PC-3 (cell line): ENCODE results near the gene NEU3. TPM values are rescaled to one million over a fixed set of nuclear protein-coding genes. Genes with fewer than 3 reads are reported as not detected.
"Not testable (repeated sequence)": the region's sequence is repeated elsewhere in the genome, so short reads cannot be mapped to it uniquely, and the experiment has no call there.

Experiments used
- ATAC-seq: fragments of 200-7000 bp; cut with Tn5 transposase; 2 replicates; pipeline ENCODE4 v1.9.1; 2020; ENCODE audit warnings: mild to moderate bottlenecking, moderate library complexity
- BruUV-seq: library from RNA; stranded (reverse); fragments of 400-500 nt; replicated peaks from 2 replicates; lab custom pipeline; 2021; lab: Mats Ljungman, UMichigan
- CTCF ChIA-PET: fragments of 300-600 bp; sonication (Branson Sonifier 250); formaldehyde crosslinking; loops from one replicate; lab custom pipeline; 2022; ENCODE audit warnings: antibody characterized with exemption; lab: Charles Lee
- POLR2A ChIA-PET: fragments of 300-600 bp; sonication (Branson Sonifier 250); formaldehyde crosslinking; loops from one replicate; lab custom pipeline; 2022; ENCODE audit warnings: antibody characterized with exemption; ENCODE audit not compliant: unreplicated experiment; lab: Charles Lee
- DNase-seq: peaks from one replicate; pipeline ENCODE4 v3.0.0-alpha.2; 2015
- H2AFZ ChIP-seq: fragments of 300-600 bp; sonication (generic); 2 replicates; pipeline ENCODE4 v1.6.0; 2016; ENCODE audit warnings: antibody characterized with exemption, low read length
- H3F3A ChIP-seq: fragments of 300-600 bp; sonication (generic); one replicate; pipeline ENCODE4 v1.6.0; 2017; ENCODE audit warnings: antibody characterized with exemption, low read length, control low read depth, mild to moderate bottlenecking; ENCODE audit not compliant: unreplicated experiment
- H3K27ac ChIP-seq: fragments of 300-600 bp; sonication (generic); 2 replicates; pipeline ENCODE4 v1.5.1; 2016; ENCODE audit warnings: mild to moderate bottlenecking, low read length
- H3K27me3 ChIP-seq: fragments of 300-600 bp; sonication (generic); 2 replicates; pipeline ENCODE4 v1.6.1; 2016; ENCODE audit warnings: low read length, mixed read lengths
- H3K36me3 ChIP-seq: fragments of 300-600 bp; sonication (generic); 2 replicates; pipeline ENCODE4 v1.6.1; 2016; ENCODE audit warnings: low read depth, mixed run types, low read length, mixed read lengths
- H3K4me1 ChIP-seq: fragments of 300-600 bp; sonication (generic); 2 replicates; pipeline ENCODE4 v1.5.1; 2016; ENCODE audit warnings: low read length; ENCODE audit not compliant: insufficient read depth
- H3K4me2 ChIP-seq: fragments of 300-600 bp; sonication (generic); 2 replicates; pipeline ENCODE4 v1.6.0; 2016; ENCODE audit warnings: low read length
- H3K4me3 ChIP-seq: fragments of 300-600 bp; sonication (generic); 2 replicates; pipeline ENCODE4 v1.5.1; 2016; ENCODE audit warnings: mild to moderate bottlenecking, low read length, mixed read lengths
- H3K79me2 ChIP-seq: fragments of 300-600 bp; sonication (generic); 2 replicates; pipeline ENCODE4 v1.6.1; 2017; ENCODE audit warnings: low read length, mixed read lengths
- H3K9ac ChIP-seq: fragments of 300-600 bp; sonication (generic); 2 replicates; pipeline ENCODE4 v1.6.0; 2016; ENCODE audit warnings: mild to moderate bottlenecking, low read length
- H3K9me2 ChIP-seq: fragments of 300-600 bp; sonication (generic); replicated peaks from 2 replicates; pipeline ENCODE4 v1.6.1; 2016; ENCODE audit warnings: mixed run types, low read length, mixed read lengths
- H3K9me3 ChIP-seq: fragments of 300-600 bp; sonication (generic); 2 replicates; pipeline ENCODE4 v1.6.1; 2016; ENCODE audit warnings: low read length, mixed read lengths
- H4K20me1 ChIP-seq: fragments of 300-600 bp; sonication (generic); 2 replicates; pipeline ENCODE4 v1.6.1; 2016; ENCODE audit warnings: low read length, mixed read lengths
- EZH2 ChIP-seq: fragments of 300-600 bp; sonication (generic); IDR thresholded peaks from one replicate; pipeline ENCODE4 v1.6.1; 2017; ENCODE audit warnings: antibody characterized with exemption, mild to moderate bottlenecking, low read length; ENCODE audit not compliant: unreplicated experiment
- EZH2phosphoT487 ChIP-seq: fragments of 300-600 bp; sonication (generic); IDR thresholded peaks from 2 replicates; pipeline ENCODE4 v1.6.1; 2018; ENCODE audit warnings: mild to moderate bottlenecking, antibody characterized with exemption, low read length, borderline replicate concordance
- intact Hi-C: fragments of 100-400 bp; cut with micrococcal nuclease; formaldehyde crosslinking; loops from 2 replicates; pipeline ENCODE4 v1.9.0; 2023
- total RNA-seq: library from RNA; depleted of rRNA; stranded (reverse); fragments of >200 nt; gene quantifications from 2 replicates; pipeline ENCODE4 v1.2.3, GENCODE V29; 2014
- TF ChIP-seq, protein P1 (sequence below): fragments of 300-600 bp; sonication (generic); conservative IDR thresholded peaks from 2 replicates; pipeline ENCODE4 v1.5.1; 2017; ENCODE audit warnings: antibody characterized with exemption, low read depth, mild to moderate bottlenecking, low read length

NEU3 gene
- total RNA-seq, 1 experiment from 2014 or later: 15.7 TPM

GRCh38 chr11:75047191-75047590 lies 58.5 kb downstream of the NEU3 start:
- TF ChIP-seq EZH2phosphoT487 (no peak), EZH2 (no peak)
- TF ChIP-seq, protein P1, sequence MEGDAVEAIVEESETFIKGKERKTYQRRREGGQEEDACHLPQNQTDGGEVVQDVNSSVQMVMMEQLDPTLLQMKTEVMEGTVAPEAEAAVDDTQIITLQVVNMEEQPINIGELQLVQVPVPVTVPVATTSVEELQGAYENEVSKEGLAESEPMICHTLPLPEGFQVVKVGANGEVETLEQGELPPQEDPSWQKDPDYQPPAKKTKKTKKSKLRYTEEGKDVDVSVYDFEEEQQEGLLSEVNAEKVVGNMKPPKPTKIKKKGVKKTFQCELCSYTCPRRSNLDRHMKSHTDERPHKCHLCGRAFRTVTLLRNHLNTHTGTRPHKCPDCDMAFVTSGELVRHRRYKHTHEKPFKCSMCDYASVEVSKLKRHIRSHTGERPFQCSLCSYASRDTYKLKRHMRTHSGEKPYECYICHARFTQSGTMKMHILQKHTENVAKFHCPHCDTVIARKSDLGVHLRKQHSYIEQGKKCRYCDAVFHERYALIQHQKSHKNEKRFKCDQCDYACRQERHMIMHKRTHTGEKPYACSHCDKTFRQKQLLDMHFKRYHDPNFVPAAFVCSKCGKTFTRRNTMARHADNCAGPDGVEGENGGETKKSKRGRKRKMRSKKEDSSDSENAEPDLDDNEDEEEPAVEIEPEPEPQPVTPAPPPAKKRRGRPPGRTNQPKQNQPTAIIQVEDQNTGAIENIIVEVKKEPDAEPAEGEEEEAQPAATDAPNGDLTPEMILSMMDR: no peak
- CTCF ChIA-PET: no interaction called here
- DNase-seq: no peak

DNA sequence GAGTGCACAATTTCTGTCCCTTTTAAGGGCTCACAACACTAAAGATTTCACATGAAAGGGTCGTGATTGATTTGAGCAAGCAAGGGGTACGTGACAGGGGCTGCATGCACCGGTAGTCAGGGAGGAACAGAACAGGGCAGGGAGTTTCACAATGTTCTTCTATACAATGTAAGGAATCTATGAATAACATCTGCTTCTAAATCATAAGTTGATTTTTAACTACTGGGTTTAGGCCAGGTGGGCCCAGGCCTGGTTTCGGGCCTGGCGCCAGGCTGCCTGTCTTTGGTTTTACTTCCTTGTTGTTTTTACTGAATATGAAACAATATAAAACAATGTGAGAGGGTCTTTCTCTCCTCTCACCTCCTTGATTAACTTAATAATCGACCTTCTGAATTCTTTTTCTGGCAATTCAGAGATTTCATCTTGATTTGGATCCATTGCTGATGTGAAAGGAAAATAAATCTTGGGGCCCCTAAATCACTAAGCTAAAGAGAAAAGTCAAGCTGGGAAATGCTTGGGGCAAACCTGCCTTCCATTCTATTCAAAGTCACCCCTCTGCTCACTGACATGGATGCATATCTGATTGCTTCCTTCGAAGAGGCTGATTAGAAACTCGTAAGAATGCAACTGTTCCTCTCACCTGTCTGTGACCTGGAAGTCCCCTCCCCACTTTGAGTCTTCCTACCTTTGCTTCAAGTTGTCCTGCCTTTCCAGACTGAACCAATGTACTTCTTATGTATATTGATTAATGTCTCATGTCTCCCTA lies 61.0 kb downstream of the NEU3 start:
- H3K27me3 ChIP-seq, BruUV-seq, H3K36me3 ChIP-seq, H3K79me2 ChIP-seq, H3K27ac ChIP-seq, CTCF ChIA-PET, intact Hi-C loops, H3K4me1 ChIP-seq, H3K9ac ChIP-seq, H3K4me2 ChIP-seq, DNase-seq, ATAC-seq, H2AFZ ChIP-seq, H3K9me2 ChIP-seq, H4K20me1 ChIP-seq, POLR2A ChIA-PET, H3F3A ChIP-seq, H3K4me3 ChIP-seq: not testable (repeated sequence)
- peaks cover 13% of the 10 kb centered on the region for H3K9me3 ChIP-seq

More at GRCh38 chr11:75047191-75047590, 58.5 kb downstream of the NEU3 start:
- POLR2A ChIA-PET: no interaction called here
- H3K4me3 ChIP-seq: no peak overlapping the region
- no peak overlapping the region for H3K9ac ChIP-seq
- H4K20me1 ChIP-seq: no peaks in the 10 kb centered on the region
- intact Hi-C loops: no loop called here
- no peaks in the 10 kb centered on the region for H3K4me1 ChIP-seq
- no peaks in the 10 kb centered on the region for H3K9me2 ChIP-seq
- 0 out of 2 replicates have a peak, but pooled peaks cover 2% of the 10 kb centered on the region for H3K9me3 ChIP-seq
- BruUV-seq: no TSS peak
- no peaks in the 10 kb centered on the region for H3K27me3 ChIP-seq
- peaks cover under 1% of the 10 kb centered on the region; the same call in 1 of the 2 replicates for H3K36me3 ChIP-seq
- H3K79me2 ChIP-seq: no peaks in the 10 kb centered on the region
- H3K4me2 ChIP-seq: no peak overlapping the region
- H2AFZ ChIP-seq: no peak overlapping the region
- H3F3A ChIP-seq: no peaks in the 10 kb centered on the region
- no peak overlapping the region for H3K27ac ChIP-seq
- ATAC-seq: no peak

DNA sequence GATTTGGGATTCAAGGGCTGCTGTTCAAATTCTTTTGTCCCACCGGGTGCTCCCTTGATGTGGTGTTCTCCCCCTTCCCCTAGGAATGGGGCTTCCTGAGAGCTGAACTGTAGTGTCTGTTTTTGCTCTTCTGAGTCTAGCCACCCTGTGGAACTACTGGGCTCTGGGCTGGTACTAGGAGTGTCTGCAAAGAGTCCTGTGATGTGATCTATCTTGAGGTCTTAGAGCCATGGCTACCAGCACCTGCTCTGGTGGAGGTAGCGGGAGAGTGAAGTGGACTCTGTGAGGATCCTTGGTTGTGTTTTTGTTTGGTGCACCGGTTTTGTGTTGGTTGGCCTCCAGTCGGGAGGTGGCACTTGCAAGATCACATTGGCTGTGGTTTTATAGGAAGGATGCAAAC lies 61.8 kb downstream of the NEU3 start:
- H3K9me3 ChIP-seq: peaks cover 13% of the 10 kb centered on the region
- H4K20me1 ChIP-seq: no peaks in the 10 kb centered on the region
- H3K9me2 ChIP-seq: no peaks in the 10 kb centered on the region
- H3K79me2 ChIP-seq: no peaks in the 10 kb centered on the region
- BruUV-seq: no TSS peak
- no peaks in the 10 kb centered on the region for H3F3A ChIP-seq
- no peaks in the 10 kb centered on the region for H3K27me3 ChIP-seq
- ATAC-seq (no peak), DNase-seq (no peak)
- no peak overlapping the region for H2AFZ ChIP-seq
- H3K36me3 ChIP-seq: peaks cover 2% of the 10 kb centered on the region; the same call in 1 of the 2 replicates
- ChIA-PET POLR2A (no interaction called here), CTCF (no interaction called here)
- TF ChIP-seq EZH2phosphoT487 (no peak), EZH2 (no peak)
- TF ChIP-seq, protein P1: no peak
- intact Hi-C loops: no loop called here
- H3K9ac ChIP-seq: no peak overlapping the region
- H3K27ac ChIP-seq: no peak overlapping the region
- H3K4me1 ChIP-seq: no peaks in the 10 kb centered on the region
- no peak overlapping the region for H3K4me2 ChIP-seq
- H3K4me3 ChIP-seq: no peak overlapping the region
